HG02678 (cell line): Measurements from ENCODE around the gene SETD2.

ENCODE experiments used
- ATAC-seq: cut with Tn5 transposase; IDR thresholded peaks from one replicate; pipeline ENCODE4 v1.9.1; 2021; ENCODE audit warnings: mild to moderate bottlenecking, moderate library complexity; ENCODE audit not compliant: unreplicated experiment

The SETD2 gene

GRCh38 chr3:46966811-46967210, 197.1 kb downstream of the SETD2 start:
- ATAC-seq = no peak
